Activated naive CD4-positive, alpha-beta T cell treated with Interleukin-2 at 50 U/mL for 16 hours (primary cell): ENCODE measurements around the gene SYT5.
"Not testable (repeated sequence)": the region's sequence is repeated elsewhere in the genome, so short reads cannot be mapped to it uniquely, and the experiment has no call there.

Experiments used
- DNase-seq: peaks from one replicate; pipeline ENCODE4 v3.0.0-alpha.2; 2020

The SYT5 gene

DNA sequence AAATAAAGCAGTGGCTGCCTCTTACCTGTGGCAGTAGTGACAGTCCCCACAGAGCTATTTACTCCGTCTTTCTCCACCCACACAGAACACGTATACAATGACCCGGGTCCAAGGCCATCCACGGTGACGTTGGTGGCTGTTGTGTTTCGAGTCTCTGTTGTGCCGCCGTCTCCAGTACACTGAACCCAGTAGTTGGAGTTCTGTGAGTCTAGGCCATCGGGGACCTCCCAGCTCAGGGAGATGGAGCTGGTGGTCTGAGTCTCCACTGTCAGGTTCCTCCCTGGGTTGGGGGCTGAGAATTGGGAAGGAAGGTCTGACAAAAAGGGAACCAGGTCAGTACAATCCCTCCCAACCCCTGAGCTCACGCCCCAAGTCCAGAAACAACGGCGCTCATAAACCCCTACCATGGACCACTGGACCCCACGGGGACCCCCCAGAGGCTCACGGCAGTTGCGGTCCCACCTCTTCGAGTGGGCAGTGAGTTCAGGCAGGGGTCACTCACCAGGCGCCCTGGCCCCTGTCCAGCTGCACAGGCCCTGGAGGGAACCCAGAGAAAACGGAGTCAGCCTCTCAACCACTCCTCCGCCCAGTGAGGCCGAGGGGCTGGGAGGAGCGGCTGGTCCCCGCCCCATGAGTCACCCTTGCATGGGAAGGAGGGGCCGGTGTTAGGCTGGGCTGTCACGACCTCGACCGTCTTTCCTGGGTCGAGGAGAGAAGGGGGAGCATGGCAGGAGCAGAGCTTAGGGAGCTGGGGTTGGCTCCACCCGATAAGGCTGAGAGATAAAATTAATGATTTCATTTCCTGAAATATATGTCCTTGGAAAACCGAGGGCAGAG lies 26.8 kb upstream of the SYT5 start:
- peak; percentile 53 for DNase-seq

- not testable (repeated sequence) for DNase-seq
These were observed 22.1 kb upstream of the SYT5 start for GRCh38 chr19:55202199-55202598.

DNA sequence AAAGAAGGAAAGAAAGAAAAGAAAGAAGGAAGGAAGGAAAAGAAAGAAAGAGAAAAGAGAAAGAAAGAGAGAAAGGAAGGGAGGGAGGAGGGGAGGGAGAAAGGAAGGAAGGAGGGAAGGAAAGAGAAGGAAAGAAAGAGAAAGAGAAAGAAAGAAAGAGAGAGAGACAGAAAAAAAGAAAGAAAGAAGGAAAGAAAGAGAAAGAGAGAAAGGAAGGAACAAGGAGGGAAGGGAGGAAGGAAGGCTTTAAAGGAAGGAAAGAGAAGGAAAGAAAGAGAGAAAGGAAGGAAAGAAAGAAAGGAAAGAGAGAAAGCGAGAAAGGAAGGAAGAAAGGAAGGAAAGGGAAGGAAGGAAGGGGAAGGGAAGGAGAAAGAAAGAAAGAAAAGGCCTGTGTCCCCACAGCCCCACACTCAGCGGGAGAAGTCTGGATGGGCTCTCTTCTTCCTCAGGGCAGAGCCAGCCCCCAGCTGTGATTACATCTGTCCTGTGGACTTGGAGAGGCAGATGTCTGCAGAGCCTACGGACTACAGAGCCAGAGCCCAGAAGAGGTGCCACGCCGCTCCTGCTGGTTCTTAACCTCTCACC lies 19.6 kb upstream of the SYT5 start:
- no peak for DNase-seq

DNA sequence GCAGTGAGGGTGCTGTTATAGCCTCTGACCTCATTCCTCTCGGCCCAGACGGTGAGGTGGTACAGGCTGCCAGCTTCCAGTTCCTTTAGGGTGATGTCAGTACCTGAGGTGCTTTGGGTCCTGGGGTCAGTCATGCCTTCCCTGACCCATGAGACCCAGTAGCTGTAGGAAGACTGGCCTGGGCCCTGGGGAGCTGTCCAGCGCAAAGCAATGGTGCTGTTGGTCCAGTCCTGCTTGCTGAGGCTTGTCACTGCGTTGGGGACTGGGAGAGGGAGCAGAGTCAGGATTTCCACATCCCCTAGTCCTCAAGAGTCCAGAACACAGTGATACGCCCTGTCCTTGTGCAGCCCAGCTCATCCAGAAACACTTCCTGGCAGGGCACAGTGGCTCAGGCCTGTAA lies 18.6 kb upstream of the SYT5 start:
- no peak for DNase-seq

DNA sequence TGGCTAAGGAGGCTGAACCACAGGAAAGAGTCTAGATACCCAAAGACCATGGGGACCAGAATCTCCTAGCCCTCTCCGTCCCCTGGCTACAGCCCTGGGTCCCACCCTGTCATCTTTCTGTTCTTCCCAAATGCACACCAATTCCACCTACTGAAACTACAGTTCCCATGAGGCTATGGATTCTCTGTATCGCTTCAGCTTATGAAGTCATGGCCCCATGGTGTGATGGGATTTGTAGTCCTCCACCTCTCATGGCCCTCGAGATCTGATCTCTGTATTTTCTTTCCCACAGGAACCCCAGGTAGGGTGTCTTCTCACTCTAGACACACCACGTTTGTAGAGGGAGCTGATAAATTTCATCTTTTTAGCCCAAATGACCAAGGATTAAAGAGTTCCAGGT lies 17.4 kb upstream of the SYT5 start:
- no peak for DNase-seq

DNA sequence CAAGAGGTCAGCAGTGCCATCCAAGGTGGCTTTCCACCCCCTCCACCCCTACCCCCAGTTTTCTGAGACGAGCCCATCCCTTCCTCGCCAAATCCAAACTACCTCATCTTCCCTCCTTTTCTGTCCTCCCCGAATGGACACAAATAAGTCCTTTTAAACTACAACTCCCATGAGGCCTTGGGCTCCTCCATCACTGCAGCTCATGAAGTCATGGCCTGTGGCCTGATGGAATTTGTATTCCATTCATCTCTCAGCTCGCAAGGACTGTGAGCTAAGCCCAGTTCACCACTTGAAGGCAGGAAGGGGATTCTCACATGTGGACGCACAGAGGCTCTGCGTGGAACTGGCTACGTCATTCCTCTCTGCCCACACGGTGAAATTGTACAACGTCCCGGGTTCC lies 16.7 kb upstream of the SYT5 start:
- DNase-seq, result no peak

DNA sequence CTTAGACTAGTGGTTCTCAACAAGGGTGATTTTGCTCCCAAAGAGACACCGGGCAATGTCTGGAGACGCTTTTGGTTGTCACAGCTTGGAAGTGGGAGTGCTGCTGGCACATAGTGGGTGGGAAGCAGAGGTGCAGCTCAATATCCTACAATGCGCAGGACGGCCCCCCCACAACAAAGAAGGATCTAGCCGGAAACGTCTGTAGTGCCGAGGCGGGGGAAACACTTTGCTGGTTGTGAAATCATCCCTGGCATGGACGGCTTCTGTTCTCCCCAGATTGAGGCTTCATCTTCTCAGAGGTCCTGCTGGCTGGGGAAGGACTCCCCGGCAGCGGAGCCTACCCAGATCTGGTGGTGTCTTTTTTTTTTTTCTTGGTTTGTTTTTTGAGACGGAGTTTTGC lies 13.4 kb upstream of the SYT5 start:
- DNase-seq, result no peak

DNA sequence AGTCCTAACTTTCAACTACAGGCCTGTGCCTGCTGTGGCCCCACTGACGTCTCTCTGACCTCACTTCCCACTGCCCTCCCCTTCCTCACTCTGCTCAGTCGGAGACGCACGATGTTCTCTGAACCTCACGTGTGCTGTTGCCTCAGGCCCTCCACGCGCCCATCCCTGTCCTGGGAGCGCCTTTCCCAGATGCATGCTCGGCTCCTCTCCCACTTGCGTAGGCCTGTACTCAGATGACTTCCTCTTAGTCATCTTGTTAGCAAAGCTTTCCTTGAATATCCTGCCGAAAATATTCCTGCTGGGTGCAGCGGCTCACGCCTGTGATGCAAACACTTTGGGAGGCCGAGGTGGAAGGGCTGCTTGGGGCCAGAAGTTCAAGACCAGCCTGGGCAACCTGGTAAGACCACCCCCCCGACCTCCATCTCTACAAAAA lies 9.3 kb upstream of the SYT5 start:
- no peak for DNase-seq

- no peak for DNase-seq
These were observed 8.5 kb upstream of the SYT5 start for GRCh38 chr19:55188625-55189024.

GRCh38 chr19:55186080-55186479 lies 6.0 kb upstream of the SYT5 start:
- no peak for DNase-seq

DNA sequence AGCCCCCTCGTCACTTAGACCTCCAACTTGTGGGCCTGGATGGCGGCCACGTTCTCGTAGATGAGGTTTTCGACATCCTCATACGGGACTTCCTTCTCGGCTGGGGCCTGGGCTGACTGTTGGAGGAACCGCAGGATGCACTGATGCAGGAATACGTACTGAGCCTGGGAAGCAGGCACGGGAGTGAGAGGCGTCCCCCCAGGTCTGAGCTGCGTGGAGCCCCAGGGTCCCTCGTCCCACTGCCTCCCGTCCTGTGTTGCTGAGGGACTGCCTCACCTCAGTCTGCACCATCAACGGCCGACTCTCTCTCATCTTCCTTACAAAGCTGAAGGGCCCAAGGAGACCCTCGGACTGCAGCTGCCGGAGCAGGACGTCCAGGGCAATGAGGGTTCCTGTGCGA lies 1.7 kb upstream of the SYT5 start:
- DNase-seq, result no peak

DNA sequence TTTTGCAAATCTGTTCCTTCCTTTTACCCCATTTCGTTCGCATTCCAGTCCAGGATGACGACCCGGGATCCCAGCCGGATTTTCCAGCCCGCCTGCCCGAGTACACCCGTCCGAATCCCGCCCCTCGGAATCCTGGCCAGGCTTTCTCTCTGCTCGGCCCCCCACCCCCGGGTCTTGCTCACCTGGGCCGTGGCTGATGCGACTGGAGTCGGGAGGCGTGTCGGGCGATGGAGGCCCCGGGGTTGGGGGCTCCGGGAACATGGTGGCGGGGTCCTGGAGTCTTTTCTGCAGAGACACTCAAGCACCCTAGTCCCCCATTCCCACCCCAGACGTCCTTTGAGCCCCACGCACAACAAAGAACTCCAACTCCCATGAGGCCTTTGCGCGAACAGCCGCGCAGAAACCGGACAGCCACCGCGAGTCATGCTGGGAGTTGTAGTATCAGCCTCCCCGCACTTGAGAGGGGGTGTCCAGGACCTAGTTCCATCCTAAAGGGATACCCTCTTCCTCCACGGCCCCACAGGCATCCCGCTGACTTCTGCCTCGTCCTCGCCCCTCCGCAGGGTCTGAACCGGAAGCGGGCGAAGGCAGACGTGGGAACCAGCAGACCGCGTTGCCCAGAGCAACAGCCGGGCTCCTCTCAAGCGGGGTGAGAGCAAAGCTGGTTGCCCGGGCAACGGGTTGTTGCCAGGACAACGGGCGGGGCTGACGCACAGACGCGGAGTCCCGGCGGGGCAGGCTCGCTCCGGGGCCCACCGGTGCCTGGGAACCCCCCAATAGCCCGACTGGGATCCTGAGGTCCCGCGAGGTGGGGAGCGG lies 1.1 kb downstream of the SYT5 start:
- peak; percentile 91 for DNase-seq

DNA sequence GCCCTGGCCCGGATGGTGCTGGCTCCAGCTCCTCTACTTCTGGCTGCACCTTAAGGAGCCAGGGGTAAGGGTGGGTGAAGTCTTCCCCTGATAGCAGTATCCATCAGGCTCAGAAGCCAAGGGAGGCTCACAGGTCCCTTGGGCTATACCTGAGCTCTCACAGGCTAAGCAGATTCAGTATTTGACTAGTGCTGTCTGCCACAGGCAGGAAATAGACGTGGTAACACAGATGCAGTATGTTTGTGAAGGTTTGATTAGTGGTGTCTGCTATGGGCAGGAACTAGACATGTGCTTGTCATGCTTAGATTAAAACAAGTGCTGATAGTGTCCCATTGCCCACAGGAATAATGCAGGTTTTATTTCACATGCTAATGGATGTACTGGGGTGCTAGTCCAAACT lies 4.0 kb downstream of the SYT5 start:
- DNase-seq, result no peak

- DNase-seq, result no peak
These were observed 4.8 kb downstream of the SYT5 start for GRCh38 chr19:55175117-55175867.

DNA sequence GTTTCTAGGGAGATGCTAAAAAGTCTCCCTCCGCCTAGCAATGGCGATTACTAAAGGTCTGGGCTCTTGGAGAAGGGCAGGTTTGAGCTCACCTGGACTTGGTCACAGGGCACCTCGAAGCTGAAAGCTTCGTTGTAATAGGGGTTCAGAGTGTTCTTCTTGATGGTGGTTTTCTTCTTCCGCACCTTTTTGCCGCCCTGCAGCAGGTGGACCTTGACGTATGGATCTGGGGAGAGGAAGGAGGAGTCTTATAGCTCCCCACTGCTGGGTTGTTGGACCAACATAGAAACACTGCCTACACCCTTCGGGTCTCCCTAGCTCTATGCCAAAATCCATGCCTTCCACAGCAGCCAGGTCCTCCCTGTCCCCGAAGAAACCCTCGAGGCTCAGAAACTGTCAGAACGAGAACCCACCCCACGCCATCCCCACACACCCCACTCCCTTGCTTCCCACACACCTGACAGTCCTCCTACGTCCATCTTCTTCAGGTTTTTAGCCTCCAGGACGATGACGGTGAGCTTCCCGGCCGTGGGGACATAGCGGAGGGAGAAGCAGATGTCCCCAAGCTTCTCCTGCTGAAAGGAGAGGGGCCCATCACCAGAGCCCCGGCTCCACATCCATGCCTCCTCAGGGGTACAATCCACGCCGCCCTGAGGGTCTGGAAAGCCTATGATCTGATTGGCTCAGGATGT lies 5.5 kb downstream of the SYT5 start:
- no peak for DNase-seq

- DNase-seq, result peak; percentile 21
These were observed 6.2 kb downstream of the SYT5 start for GRCh38 chr19:55173714-55174409.

DNA sequence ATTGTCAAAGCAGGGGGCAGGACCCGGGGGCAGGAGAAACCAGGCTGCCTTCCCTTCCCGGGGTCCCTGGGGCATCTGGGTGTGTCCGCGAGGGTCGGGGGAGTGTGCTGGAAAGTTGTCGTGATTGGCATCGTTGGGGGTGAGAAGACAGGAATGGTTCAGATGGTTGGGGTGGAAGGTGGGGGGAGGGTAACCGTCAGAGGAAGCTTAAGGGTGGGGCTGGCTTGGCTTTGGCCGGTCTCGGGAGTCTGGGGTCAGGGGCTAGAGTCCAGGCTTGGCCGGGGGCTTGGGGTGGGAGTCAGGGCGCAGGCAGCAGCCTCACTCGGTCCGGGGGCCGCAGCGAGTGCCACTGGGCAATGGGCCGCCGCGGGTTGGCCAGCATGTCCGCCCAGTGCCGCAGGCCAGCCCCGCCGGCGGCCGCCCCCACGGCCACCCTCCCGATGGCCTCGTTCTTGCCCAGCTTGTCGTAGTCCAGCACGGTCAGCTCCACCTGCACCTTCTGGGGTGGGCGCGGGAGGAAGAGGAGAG lies 6.8 kb downstream of the SYT5 start:
- DNase-seq, result no peak

GRCh38 chr19:55172741-55173140 lies 7.3 kb downstream of the SYT5 start:
- DNase-seq, result no peak

DNA sequence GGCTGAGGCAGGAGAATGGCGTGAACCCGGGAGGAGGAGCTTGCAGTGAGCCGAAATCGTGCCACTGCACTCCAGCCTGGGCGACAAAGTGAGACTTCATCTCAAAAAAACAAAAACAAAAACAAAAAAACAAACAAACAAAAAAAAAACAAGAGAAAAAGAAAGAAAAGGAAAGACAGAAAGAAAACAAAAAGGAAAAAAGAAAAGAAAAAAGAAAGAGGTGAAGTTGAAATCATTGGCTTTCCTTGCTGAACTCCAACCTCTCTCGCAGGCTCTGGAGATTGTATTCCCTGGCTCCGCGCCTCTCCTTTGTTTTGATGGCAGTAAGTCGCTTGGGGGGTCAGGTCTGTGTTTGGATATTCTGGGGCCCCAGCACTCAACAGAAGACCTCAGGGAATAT lies 7.8 kb downstream of the SYT5 start:
- not testable (repeated sequence) for DNase-seq

DNA sequence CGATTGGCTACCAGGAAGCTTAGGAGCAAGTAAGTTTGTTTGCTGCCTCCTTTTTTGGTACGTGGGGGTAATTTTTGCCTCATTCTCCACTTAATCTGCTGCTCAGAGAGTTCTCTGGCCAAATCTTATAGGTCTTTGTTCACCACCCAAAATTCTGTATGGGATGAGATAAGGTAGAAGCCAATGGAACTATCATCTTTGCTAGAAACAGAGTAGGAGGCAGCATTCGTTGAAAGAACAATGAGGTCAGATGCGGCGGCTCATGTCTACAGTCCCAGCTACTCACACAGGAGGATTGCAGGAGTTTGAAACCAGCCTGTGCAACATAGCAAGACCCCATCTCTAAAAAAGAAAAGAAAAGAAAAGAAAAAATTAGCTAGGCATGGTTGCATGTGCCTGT lies 8.6 kb downstream of the SYT5 start:
- no peak for DNase-seq

- DNase-seq, result no peak
These were observed 11.0 kb downstream of the SYT5 start for GRCh38 chr19:55169136-55169535.
